HG03354 (cell line): ENCODE data around the gene NLGN1.
"Not testable (repeated sequence)": the region's sequence is repeated elsewhere in the genome, so short reads cannot be mapped to it uniquely, and the experiment has no call there.

Experiments
- ATAC-seq: cut with Tn5 transposase; IDR thresholded peaks from one replicate; pipeline ENCODE4 v1.9.1; 2021; ENCODE audit warnings: mild to moderate bottlenecking; ENCODE audit not compliant: unreplicated experiment, poor library complexity, severe bottlenecking

Gene NLGN1

GRCh38 chr3:173397161-173398110, at the start of gene NLGN1:
Gene NLGN1 (plus strand): TSS chr3:173397744.
- ATAC-seq = no peak

GRCh38 chr3:173351886-173352285, 45.7 kb upstream of the NLGN1 start:
- ATAC-seq = no peak

- ATAC-seq = not testable (repeated sequence)
Observed at GRCh38 chr3:173353137-173353536, 44.4 kb upstream of the NLGN1 start.

GRCh38 chr3:173354124-173354523, 43.4 kb upstream of the NLGN1 start:
- no peak for ATAC-seq

GRCh38 chr3:173371848-173372487, 25.6 kb upstream of the NLGN1 start:
- no peak for ATAC-seq

GRCh38 chr3:173380681-173381080, 16.9 kb upstream of the NLGN1 start:
- no peak for ATAC-seq

GRCh38 chr3:173381936-173382335, 15.6 kb upstream of the NLGN1 start:
- not testable (repeated sequence) for ATAC-seq

- peak; percentile 52 for ATAC-seq
Observed at GRCh38 chr3:173395073-173395411, 2.5 kb upstream of the NLGN1 start.

GRCh38 chr3:173395412-173396181, 1.9 kb upstream of the NLGN1 start:
- ATAC-seq = peak; percentile 95

- no peak for ATAC-seq
Observed at GRCh38 chr3:173396191-173397041, 1.1 kb upstream of the NLGN1 start.

GRCh38 chr3:173398111-173398479, 551 bp downstream of the NLGN1 start:
- ATAC-seq = no peak

- no peak for ATAC-seq
Observed at GRCh38 chr3:173399044-173399443, 1.5 kb downstream of the NLGN1 start.

- ATAC-seq = no peak
Observed at GRCh38 chr3:173401369-173401768, 3.8 kb downstream of the NLGN1 start.

GRCh38 chr3:173402656-173403055, 5.1 kb downstream of the NLGN1 start:
- ATAC-seq = no peak

- no peak for ATAC-seq
Observed at GRCh38 chr3:173403376-173403775, 5.8 kb downstream of the NLGN1 start.

GRCh38 chr3:173404156-173404555, 6.6 kb downstream of the NLGN1 start:
- ATAC-seq = no peak

- ATAC-seq = no peak
Observed at GRCh38 chr3:173410436-173410835, 12.9 kb downstream of the NLGN1 start.

GRCh38 chr3:173410849-173411248, 13.3 kb downstream of the NLGN1 start:
- no peak for ATAC-seq

GRCh38 chr3:173411375-173411973, 13.9 kb downstream of the NLGN1 start:
- ATAC-seq = peak; percentile 43
